ENCODE results near the gene GALE. TPM values are rescaled to one million over a fixed set of nuclear protein-coding genes. Genes with fewer than 3 reads are reported as not detected.

The GALE gene
- total and polyA plus RNA-seq, 2 donors (not counting 1 experiment from before 2014, with no cell fraction given) = 9.4 to 12.1 TPM

DNA sequence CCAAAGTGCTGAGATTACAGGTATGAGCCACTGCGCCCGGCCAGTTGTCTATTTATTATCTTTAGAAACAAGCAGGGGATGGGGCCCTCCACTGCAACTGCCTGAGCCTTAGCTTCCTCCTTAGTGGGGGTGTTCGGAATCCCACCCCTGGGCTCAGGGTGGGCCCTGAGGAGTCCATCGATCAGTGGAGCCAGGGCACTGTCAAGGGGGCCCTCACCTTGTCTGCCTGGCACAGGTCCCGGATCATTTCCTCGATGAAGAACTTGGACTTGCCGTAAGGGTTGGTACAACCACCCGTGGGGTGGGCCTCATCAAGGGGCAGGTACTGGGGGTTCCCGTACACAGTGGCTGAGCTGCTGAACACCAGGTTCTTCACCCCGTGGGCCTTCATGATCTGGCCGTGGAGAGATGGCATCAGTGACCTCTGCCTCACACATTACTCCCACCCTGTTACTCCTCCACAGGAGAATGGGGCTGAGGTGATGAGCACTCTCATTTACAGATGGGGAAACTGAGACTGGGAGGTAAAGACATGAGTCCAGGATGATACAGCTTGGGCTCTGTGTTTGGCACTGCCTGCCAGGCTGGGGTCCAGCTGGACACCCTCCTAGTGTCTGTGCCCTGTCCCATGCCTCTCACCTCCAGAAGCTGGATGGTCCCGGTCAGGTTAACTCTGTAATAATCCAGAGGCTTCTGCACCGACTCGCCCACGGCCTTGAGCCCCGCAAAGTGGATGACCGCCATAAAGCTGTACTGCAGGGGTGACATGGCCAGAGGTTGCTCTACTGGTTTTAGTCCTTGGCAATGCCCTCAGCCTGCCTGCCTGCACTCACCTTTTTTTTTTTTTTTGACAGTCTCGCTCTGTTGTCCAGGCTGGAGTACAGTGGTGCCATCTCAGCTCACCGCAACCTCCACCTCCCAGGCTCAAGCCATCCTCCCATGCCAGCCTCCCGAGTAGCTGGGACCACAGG lies 2.8 kb downstream of the GALE start:
- intact Hi-C loops (cut with micrococcal nuclease) = no loop called here
- H3K4me3 ChIP-seq (ENCODE audit: control extremely low read depth in 1 of 5, extremely low read depth in 1 of 5, insufficient read depth in 1 of 5, low read depth in 2 of 5, low read length in 4 of 5) = no peak overlapping the region
- 94% methylated on average over 15 of the region's 20 CpGs for WGBS (ENCODE audit: insufficient coverage)
- POLR2A ChIA-PET = interaction anchor here (0.7 kb wide), 1 partner anchor 477 kb away, joined by 3 read pairs; no protein-coding TSS in a partner anchor
- H3K4me1 ChIP-seq (ENCODE audit: control insufficient read depth in 2 of 2, insufficient read depth in 2 of 2, low read length in 2 of 2) = peaks cover 15 to 20% of the 10 kb centered on the region in 2 donors
- H3K9me3 ChIP-seq (ENCODE audit: control extremely low read depth in 1 of 3, control insufficient read depth in 2 of 3, insufficient read depth in 1 of 3, low read length in 2 of 3) = peaks cover 0 to 3% (median 0%) of the 10 kb centered on the region in 3 donors
- Mint-ChIP-seq H3K27ac (peak overlapping the region; percentile 7), H3K9me3 (ENCODE audit: insufficient read depth) (no peaks in the 10 kb centered on the region), H3K4me1 (peaks cover 20% of the 10 kb centered on the region), H3K4me3 (no peak overlapping the region), H3K27me3 (no peaks in the 10 kb centered on the region)
- no peak for TF ChIP-seq EZH2 (IDR thresholded peaks at IDR 0.05; ENCODE audit: borderline replicate concordance, insufficient read depth, low read depth, low read length, poor library complexity, severe bottlenecking)
- TF ChIP-seq, protein P1, sequence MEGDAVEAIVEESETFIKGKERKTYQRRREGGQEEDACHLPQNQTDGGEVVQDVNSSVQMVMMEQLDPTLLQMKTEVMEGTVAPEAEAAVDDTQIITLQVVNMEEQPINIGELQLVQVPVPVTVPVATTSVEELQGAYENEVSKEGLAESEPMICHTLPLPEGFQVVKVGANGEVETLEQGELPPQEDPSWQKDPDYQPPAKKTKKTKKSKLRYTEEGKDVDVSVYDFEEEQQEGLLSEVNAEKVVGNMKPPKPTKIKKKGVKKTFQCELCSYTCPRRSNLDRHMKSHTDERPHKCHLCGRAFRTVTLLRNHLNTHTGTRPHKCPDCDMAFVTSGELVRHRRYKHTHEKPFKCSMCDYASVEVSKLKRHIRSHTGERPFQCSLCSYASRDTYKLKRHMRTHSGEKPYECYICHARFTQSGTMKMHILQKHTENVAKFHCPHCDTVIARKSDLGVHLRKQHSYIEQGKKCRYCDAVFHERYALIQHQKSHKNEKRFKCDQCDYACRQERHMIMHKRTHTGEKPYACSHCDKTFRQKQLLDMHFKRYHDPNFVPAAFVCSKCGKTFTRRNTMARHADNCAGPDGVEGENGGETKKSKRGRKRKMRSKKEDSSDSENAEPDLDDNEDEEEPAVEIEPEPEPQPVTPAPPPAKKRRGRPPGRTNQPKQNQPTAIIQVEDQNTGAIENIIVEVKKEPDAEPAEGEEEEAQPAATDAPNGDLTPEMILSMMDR (IDR thresholded peaks at IDR 0.05) = no peak
- H3K9ac ChIP-seq (ENCODE audit: low read length) = no peak overlapping the region
- no peaks in the 10 kb centered on the region for H4K20me1 ChIP-seq (ENCODE audit: control insufficient read depth, insufficient read depth, low read length, poor library complexity, severe bottlenecking)
- no peaks in the 10 kb centered on the region for H3K27me3 ChIP-seq (replicated peaks in 1 of 4; ENCODE audit: control extremely low read depth in 1 of 4, control insufficient read depth in 3 of 4, insufficient read depth in 4 of 4, low read length in 3 of 4)
- CTCF ChIA-PET = interaction anchor here (0.6 to 3.3 kb wide), 4 partner anchors 11 to 161 kb away, joined by 3 to 28 read pairs (median 4); no protein-coding TSS in a partner anchor
- H3K79me2 ChIP-seq (ENCODE audit: control insufficient read depth, insufficient read depth, low read length) = peaks cover 4% of the 10 kb centered on the region
- no peak for DNase-seq
- H2AFZ ChIP-seq (ENCODE audit: insufficient read depth, low read depth, low read length, poor library complexity, severe bottlenecking) = no peak overlapping the region
- ATAC-seq (ENCODE audit: low read depth) = no peak
- H3K27ac ChIP-seq (ENCODE audit: low read length in 2 of 2) = no peak overlapping the region
- H3K36me3 ChIP-seq (replicated peaks in 1 of 2; ENCODE audit: control extremely low read depth in 1 of 2, control insufficient read depth in 1 of 2, extremely low read depth in 1 of 2, insufficient read depth in 2 of 2, low read length in 1 of 2) = peaks cover 2 to 21% of the 10 kb centered on the region in 2 experiments
- no peak overlapping the region for H3K4me2 ChIP-seq (replicated peaks; ENCODE audit: low read depth, low read length, poor library complexity, severe bottlenecking)
